Fibroblast of skin of left biceps (primary cell): Measurements from ENCODE around the gene DCC.

Experiments used
- DNase-seq, 2 experiments: peaks; one replicate each; pipeline ENCODE4 v3.0.0-alpha.2; 2013; ENCODE audit warnings: low read depth in 2 of 2

DCC gene

DNA sequence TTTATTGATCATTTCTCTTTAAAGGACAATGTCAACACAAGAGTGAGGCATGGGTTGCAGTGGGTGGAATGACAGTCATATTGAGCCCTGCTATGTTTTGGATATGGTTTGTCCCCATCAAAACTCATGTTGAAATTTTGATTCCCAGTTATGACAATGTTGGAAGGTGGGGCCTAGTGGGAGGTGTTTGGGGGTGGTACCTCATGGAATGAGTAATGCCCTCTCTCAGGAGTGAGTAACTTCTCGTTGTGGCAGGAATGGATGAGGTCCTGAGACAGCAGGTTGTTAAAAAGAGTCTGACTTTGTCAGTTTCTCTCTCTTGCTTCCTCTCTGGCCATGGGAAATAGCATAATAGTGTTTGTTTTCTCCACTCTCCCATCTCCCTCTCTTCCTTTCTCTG is 345.3 kb downstream of the DCC start:
- DNase-seq: no peak

DNA sequence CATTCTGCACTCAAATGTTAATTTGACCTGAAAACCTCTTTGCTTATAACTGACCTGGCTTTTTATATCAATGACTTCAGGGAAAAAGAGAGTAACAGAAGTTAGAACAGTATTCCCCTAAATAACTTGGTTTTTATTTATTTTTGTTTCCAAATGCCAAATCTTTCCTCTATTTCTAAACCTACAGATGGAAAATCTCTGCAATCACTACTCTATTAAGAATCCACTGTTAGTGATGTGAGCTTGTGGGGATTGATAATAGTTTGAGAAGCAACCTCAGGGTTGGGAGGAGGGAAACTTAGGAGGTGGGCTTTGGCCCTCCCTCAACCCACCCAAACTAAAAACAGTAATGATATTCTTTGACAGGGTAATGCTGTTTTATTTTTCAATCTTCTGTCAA is 351.8 kb downstream of the DCC start:
- no peak for DNase-seq

DNA sequence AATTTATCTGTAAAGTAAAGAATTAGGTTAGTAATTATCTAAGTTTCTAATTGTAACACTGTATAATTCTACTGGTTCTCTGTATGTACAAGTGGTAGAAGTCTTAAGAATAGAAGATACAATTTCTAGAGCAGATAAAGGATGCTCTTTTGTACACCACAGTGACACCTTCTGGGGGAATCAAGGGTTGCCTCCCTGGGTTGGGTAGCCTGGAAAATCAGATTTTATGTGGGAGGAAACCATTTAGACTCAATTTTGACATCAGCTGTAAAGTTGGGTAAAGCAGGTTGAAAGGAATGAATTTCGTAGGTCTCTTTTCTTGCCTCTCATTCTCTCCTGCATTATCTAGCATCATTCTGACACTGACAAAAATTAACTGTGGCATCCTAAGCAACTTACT is 354.8 kb downstream of the DCC start:
- no peak for DNase-seq

DNA sequence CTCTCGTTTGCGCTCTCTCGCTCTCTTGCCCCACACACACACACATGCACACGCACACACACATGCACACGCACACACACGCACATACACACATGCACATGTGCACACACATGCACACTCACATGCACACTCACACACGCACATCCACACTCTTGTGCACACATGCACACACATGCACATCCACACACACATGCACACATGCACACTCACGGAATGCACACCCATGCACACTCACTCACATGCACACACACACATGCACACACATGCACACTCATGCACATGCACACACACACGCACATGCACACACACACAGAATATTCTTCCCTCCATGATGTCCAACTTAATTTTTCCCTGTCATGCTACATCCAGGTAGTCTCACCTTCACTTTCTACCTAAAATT is 360.1 kb downstream of the DCC start:
- DNase-seq: no peak

DNA sequence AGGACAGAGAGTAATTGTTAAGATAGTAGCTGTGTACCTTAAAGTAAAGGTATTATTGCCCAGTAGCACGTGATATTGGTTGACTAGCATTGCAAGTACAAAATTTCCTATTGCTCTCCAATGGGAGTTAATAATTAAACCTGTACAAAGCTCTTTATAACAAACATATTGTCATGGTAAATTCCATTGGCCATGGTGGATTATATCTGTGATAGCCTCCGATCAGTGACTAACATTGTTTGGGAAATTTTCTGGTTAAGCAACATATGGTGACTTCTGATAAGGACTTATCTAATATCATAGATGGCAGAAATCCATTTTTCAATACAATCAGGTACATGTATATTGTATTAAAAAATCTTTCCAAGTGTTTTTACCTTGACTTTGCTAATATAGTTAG is 360.8 kb downstream of the DCC start:
- DNase-seq: no peak

DNA sequence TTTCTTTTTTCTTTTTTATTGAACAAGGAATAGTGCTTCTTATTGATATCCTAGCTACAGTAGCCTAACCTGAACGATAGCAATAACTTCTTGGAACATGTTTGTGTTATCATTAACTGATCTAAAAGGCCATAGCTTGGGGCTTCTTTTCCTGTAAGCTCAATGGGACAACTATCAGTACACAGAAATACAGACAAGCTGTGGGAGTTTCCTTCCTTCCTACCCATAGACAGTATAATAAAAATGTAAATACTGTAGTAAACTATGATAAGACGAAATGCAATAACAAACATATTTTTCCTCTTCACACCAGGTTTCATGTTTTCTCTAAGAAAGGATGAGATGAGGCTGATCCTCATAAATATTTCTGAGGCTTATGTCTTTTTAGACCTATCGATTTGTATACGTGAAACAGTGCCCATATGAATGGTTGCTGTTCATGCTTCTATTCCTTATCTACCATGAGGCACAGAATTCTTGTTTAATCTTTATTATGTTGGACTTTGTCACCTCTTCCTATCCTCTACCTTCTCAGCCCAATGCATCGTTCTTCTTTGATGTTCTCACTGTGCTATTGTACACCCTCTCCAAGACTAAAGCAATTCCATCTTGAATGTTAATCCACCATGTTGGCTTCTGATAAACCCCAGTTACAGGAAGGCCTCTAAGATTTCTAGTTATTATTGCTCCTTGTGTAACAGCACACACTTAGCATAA is 361.4 kb downstream of the DCC start:
- DNase-seq: no peak

DNA sequence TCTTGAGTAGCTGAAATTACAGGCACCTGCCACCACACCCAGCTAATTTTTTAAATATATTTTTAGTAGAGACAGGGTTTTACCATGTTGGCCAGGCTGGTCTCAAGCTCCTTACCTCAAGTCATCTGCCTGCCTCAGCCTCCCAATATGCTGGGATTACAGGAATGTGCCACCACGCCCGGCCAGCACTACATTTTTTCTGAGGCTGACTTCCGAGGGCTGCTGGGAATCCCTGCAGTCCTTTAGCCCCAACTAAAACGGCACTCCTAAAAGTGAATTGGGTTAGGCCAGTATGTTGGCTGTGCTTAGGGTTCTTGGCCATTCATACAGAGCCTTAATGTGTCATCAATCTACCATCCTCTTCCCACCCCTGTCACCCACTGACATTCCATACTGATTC is 375.4 kb downstream of the DCC start:
- no peak for DNase-seq

DNA sequence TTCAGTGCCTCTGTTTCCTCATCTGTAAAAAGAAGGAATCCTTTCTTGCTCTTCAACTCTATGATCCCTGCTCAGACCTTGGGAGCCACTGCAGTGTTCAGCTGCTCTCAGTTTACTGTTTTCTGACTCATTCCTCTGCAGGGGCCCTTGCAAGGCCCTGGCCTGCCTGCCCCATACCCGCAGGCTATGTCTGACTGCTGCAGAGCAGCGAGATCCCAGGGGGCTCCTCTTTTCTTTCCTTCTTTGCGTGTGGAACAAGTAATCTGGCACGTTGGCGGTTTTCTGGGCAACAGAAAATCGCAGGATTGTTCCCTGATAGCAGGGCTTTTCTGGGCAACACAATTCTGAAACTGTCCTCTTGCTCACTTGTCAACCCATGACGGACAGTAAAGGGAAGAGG is 376.0 kb downstream of the DCC start:
- no peak for DNase-seq

DNA sequence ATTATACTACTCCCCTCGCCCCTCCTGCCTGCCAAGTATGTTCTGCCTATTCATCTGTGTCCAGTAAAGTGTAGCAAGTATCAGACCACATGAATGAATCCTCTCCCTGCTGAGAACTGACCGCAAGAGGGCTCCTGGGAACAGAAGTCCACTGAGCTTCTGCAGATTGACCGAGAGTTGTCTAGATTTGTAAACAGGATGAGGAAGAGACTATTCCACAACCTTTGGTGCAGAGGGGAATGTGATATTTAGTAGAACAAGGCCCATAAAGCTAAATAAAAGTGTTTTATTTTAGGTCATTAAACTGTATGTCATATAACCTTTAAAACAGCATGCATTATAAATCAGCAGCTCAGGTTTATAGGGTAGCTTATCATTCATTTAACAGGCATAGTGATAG is 377.0 kb downstream of the DCC start:
- DNase-seq: no peak

DNA sequence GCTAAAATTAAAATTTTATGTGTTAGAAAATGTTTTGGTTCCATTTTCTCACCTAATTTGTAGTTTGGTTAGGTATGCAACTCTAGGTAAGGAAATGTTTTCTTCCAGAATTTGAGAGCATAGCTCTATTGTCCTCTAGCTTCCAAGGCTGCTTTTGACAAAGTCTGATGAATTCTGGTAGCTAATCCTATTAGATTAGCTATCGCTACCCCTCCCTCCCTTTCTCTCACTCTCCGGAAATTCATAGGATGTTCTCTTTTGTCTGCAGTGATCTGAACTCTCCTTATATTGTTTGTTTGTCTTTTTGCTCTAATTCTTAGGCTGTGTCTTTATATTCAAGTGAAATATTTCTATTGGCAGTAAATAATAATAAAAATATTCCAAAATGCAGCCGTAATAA is 382.9 kb downstream of the DCC start:
- DNase-seq: no peak

DNA sequence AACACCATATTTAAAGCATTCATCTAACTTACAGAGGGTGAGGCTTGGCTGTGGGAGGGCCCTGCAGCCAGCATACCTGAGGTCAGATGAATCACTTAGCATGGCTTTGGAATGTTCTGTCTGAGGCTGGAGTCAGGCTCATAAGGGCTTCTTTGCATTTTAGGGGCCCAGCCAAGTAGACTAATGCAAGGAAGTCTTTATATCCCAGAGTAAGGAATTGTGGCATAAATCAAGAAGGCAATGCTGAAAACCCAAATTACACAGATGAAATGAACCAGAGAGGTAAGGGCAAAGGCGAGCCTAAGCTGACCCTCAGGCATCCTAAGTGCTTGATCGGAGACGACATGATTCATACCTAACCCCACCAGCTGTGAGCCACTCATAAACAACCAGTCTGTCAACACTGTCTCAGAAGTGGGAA is 383.6 kb downstream of the DCC start:
- DNase-seq: no peak

DNA sequence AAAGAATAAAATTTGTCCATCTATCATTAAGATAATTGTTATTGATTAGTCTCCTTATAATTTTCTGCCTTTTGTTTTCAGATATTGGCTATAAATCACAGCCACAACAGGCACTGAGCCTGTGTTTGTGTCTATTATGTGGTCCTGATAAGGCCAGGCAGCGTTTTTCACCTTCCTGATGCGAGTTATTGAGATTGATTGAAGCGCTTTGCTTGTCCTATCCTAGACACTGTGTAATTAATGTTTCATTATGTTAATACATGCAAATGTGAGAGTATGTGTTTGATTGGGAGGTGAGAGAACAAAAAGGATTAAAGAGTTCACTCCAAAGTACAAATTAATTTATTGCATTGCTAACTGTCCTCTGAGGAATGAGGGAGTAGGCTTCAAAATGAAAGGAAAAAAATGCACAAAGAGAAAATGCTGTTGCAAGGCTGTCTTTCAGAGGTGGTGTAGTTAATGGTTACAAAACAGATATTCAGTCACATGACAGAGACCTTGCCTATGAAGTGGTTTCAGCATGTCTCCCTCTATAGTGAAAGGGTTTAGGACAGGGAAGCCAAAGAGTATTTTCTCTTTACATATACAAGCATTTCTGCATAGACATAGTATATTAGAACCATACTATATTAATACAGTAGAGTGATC is 391.1 kb downstream of the DCC start:
- DNase-seq: no peak

DNA sequence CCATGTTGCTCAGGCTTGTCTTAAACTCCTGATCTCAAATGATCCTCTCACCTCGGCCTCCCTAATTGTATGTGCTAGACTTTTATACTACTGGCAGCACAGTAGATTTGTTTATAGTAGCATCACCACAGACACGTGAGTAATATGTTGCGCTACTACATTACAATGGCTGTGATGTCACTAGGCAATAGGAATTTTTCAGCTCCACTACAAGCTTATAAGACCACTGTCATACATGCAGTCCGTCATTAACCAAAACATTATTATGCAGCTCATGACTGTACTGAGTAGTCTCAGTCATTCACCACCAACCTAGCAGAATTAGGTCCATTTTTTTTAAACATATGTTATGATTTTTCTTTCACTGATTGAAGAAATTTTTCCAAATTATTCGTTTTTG is 398.9 kb downstream of the DCC start:
- DNase-seq: no peak

DNA sequence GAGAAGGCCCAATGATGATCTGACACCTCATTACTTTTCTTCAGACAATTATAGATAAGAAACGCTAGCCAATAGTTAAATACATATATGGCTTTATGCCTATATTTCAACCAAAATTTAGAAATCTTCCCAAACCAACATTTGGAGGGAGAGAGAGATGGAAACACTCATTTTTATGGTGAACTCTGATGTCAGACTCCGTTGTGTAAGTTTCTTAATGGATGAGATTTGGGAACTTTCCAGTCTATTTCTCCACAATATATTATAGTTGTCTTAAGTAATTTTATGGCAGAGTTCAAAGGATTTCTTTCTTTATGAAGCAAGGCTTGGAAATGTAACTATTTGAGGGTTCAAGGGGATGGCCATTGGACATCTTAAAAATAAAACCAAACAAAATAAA is 407.0 kb downstream of the DCC start:
- DNase-seq: no peak

DNA sequence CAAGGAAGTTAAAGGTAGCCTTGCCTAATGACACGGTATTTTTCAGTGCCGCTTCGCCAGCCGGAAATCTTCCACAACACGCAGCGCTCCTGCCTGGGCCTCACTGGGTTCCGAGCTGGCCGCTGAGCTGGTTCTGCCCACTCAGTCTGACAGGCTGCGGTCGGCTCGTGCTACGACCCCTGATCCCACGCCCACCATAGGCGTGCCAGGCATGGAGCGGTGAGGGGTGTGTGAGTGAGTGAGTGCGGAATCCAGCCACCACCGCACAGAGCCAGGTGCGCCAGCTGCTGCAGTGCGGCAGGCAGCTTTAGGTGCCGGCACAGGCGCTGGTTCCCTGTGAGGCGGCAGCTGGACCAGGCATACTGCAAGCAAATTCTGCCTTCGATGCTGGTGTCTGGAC is 407.9 kb downstream of the DCC start:
- DNase-seq: no peak

DNA sequence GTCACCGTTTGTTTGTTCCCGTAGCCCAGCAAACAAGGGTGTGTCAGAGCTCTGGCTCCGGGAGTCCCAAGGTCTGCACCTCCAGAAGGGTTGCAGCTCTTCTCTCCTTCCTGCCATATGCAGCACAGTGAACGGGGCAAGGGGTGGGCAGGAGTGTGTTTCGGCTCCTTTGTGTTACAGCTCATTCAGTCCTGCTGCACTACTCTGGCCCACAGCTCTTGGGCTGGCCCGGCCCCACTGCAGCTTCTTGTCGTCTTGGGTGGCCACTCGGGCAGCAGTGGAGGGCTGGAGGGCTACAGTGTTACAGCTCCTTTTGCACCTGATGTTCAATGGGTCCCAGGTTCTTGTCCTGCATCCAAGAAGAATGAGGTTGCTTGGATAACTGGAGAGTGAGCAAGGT is 408.3 kb downstream of the DCC start:
- no peak for DNase-seq

DNA sequence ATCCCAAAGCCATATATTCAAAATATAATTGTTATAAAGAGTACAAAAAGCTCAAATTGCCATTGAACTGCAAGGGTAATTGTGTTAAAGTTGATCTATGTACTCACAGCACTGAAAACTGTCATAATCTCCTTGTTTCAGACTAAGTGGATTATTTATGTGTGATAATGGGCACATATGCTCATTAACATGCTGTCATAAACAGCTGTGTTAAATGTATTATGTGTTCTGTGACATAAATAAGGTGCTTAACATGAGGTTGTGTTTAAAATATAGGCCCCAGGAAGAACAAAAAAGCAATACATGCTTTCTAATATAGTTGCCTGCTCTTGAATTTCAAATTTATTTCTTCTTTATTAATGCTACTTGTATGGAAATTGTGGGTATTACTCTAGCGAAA is 409.5 kb downstream of the DCC start:
- DNase-seq: no peak

DNA sequence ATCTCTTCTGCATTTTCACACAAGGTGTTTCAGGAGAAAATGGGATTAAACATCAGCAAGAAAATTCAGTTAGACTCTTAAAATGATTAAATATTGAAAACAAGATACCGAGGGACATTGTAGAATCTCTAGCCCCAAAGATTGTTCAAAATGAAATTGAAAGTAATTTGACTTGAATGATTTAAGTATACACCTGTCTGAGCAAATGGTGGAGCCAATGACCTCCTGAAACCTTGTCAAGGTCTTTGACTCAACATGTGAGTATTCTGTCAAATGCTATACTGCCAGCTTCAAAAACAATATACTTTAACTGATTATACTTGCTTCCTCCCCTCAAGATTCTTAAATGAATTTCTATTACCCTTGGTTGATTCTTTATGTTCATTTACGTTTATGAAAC is 411.0 kb downstream of the DCC start:
- DNase-seq: no peak

DNA sequence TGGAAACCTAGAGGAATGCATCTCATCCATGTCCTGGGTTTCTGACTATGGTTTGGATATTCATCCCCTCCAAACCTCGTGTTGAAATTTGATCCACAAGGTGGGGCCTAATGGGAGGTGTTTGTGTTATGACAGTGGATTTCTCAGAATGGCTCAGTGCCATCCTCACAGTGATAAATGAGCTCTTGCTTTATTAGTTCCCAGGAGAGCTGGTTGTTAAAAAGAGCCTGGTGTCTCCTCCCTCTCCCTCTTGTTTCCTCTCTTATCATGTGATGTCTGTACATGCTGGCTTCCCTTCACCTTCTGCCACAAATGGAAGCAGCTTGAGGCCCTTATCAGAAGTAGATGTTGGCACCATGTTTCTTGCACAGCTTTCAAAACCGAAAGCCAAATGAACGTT is 424.3 kb downstream of the DCC start:
- DNase-seq: no peak

DNA sequence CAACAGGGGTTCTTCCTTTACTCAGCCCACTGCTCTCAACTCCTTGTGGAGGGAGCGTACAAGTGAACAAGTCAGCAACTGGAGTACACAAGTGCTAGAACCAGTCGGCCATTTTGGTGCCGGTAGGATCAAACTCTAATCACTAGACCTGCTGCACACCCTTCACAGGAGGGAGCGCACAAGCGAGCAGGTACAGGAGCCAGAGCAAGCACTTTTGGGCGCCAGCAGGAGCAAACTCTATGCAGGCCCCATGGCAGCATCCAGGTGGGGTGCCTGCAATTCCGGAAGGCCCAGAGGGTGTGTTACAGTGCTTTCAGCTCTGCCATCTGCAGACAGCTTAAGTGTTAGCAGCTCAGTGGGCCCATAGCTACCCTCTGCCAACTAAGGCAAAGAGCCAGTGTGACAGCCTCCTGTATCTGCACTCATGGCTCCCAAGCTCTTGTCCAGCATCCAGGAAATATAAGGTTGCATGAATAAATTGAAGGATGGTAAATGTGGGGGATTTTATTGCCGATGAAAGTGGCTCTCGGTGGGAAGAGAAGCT is 426.1 kb downstream of the DCC start:
- no peak for DNase-seq

DNA sequence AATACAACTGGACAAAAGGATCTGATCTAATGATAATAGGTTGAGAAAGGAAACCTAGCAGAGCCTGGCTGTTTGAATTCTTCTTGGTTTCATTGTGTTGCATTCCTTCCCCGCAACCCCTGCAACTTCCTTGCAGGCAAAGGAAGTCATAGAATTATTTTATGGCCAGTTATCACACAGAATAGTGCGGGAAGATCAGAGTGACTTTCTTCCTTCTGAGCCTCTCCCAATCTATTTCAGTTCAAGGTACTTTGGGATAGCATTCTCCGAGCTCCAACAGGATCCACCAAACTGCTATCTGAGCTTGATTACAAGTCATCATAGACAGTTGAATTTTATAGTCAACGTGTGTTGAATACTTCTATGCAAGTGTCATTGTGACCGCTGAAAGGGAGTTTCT is 441.1 kb downstream of the DCC start:
- DNase-seq: no peak

DNA sequence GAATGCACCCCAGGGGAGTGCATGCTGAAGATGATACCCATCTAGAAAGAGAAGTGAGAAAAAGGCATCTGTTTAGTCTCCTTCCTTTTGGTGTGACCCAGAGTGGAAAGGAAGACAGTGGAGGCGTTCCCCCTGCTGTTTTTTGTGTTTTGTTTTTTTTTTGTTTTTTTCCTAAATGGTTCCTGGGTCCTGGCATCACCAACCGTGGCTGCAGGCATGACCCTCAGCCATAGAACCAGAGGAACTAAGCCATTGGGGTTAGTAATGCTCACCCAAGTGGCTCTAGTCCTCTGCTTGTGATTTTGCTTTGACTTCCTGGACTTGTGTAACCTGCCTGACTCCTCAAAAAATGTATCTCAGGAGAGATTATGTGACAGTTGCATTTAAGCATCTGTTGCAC is 451.3 kb downstream of the DCC start:
- DNase-seq: no peak

DNA sequence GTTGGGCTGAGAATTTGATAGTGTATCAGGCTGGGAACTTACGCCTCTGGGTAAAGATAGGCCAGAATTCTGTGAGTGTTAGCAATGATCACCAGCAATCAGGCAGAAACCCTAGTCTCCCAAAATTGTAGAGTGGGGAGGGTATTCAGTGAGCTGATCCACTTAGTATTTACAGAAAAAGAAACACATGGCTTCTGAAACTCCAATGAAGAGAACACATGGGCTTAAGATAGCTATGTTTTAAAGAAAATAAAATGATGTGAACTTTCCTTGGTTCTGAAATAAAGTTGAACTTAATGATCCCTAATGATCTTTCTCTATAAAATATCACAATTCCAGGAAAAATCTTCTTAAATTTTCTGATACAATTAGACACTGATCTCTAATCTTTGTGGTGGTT is 472.8 kb downstream of the DCC start:
- DNase-seq: no peak
